ENCODE results near the gene KRTAP12-3.
"Not testable (repeated sequence)": the region's sequence is repeated elsewhere in the genome, so short reads cannot be mapped to it uniquely, and the experiment has no call there.

KRTAP12-3 gene

GRCh38 chr21:44626673-44627143 lies 31.0 kb upstream of the KRTAP12-3 start, which contains the start of gene KRTAP10-9:
KRTAP10-9 (plus strand) TSS chr21:44627093; CDS start chr21:44627172, 79 bp downstream.
- no peak for TF ChIP-seq POLR2AphosphoS5 (IDR thresholded peaks at IDR 0.05; ENCODE audit: low read depth)
- no peak for TF ChIP-seq GABPA (IDR thresholded peaks at IDR 0.05; ENCODE audit: low read depth)
- Histone ChIP-seq H3K27ac (replicated peaks) (no peak within 1 kb of the TSS), H3K4me3 (replicated peaks; ENCODE audit: insufficient read depth, low read length) (no peak within 1 kb of the TSS), H3K27me3 (ENCODE audit: insufficient read depth, poor library complexity, severe bottlenecking) (no peaks in the 10 kb centered on the region)
- DNase-seq (ENCODE audit: low read depth in 1 of 2, low spot score in 1 of 2) = no peak

DNA sequence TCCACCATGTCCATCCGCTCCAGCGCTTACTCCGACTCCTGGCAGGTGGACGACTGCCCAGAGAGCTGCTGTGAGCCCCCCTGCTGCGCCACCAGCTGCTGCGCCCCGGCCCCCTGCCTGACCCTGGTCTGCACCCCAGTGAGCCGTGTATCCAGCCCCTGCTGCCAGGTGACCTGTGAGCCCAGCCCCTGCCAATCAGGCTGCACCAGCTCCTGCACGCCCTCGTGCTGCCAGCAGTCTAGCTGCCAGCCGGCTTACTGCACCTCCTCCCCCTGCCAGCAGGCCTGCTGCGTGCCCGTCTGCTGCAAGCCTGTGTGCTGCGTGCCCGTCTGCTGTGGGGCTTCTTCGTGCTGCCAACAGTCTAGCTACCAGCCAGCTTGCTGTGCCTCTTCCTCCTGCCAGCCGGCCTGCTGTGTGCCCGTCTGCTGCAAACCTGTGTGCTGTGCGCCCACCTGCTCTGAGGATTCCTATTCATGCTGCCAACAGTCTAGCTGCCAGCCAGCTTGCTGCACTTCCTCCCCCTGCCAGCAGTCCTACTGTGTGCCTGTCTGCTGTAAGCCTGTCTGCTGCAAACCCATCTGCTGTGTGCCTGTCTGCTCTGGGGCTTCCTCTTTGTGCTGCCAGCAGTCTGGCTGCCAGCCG lies 30.4 kb upstream of the KRTAP12-3 start:
- not testable (repeated sequence) for H3K27ac ChIP-seq (replicated peaks); H3K4me3 ChIP-seq (replicated peaks; ENCODE audit: insufficient read depth, low read length); H3K27me3 ChIP-seq (ENCODE audit: insufficient read depth, poor library complexity, severe bottlenecking); DNase-seq (ENCODE audit: low read depth in 1 of 2, low spot score in 1 of 2)

GRCh38 chr21:44627831-44628233 lies 29.9 kb upstream of the KRTAP12-3 start:
- H3K27ac ChIP-seq (replicated peaks); DNase-seq (ENCODE audit: low read depth in 1 of 2, low spot score in 1 of 2); H3K4me3 ChIP-seq (replicated peaks; ENCODE audit: insufficient read depth, low read length); H3K27me3 ChIP-seq (ENCODE audit: insufficient read depth, poor library complexity, severe bottlenecking): not testable (repeated sequence)

DNA sequence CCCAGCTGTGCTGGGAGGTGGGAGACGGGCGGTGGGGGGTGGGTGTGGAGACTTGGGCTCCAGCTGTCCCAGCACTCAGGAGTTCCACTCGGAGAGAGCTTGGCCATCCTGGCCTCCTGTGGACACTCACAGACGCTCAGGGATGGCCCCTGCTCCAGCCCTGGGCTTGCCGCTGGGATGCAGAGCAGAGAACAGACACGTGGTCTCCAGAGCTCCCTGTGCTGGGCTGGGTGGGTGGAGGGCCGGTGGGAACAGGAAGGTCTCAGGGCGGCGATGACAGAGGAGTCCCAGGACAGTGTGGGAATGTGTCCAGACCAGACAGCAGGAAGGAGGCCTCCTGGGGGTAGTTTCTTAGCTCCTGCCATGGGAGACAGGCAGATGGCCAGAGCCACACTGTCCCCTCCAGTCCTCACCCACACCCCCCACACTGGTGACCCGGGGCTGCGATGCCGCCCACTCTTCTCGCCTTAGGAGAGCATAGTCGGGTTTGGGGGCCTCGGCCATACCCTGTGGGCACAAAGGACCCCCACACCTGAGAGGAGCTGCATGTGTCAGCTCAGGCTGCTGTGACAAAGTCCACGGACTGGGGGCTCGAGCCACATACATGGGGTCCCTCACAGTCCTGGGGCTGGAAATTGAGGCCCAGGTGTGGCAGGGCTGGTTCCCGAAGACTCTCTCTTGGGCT lies 28.9 kb upstream of the KRTAP12-3 start:
- H3K27ac ChIP-seq (replicated peaks) = no peak overlapping the region
- DNase-seq (ENCODE audit: low read depth in 1 of 2, low spot score in 1 of 2) = no peak
- TF ChIP-seq, protein P1, sequence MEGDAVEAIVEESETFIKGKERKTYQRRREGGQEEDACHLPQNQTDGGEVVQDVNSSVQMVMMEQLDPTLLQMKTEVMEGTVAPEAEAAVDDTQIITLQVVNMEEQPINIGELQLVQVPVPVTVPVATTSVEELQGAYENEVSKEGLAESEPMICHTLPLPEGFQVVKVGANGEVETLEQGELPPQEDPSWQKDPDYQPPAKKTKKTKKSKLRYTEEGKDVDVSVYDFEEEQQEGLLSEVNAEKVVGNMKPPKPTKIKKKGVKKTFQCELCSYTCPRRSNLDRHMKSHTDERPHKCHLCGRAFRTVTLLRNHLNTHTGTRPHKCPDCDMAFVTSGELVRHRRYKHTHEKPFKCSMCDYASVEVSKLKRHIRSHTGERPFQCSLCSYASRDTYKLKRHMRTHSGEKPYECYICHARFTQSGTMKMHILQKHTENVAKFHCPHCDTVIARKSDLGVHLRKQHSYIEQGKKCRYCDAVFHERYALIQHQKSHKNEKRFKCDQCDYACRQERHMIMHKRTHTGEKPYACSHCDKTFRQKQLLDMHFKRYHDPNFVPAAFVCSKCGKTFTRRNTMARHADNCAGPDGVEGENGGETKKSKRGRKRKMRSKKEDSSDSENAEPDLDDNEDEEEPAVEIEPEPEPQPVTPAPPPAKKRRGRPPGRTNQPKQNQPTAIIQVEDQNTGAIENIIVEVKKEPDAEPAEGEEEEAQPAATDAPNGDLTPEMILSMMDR (IDR thresholded peaks at IDR 0.05; ENCODE audit: insufficient read depth, low read length) = no peak
- no peak for TF ChIP-seq GABPA (IDR thresholded peaks at IDR 0.05; ENCODE audit: low read depth)
- H3K27me3 ChIP-seq (ENCODE audit: insufficient read depth, poor library complexity, severe bottlenecking) = no peaks in the 10 kb centered on the region
- H3K4me3 ChIP-seq (replicated peaks; ENCODE audit: insufficient read depth, low read length) = no peak overlapping the region

- no peaks in the 10 kb centered on the region for H3K27me3 ChIP-seq (ENCODE audit: insufficient read depth, poor library complexity, severe bottlenecking)
- DNase-seq (ENCODE audit: low read depth in 1 of 2, low spot score in 1 of 2) = no peak
- TF ChIP-seq SPI1 (IDR thresholded peaks at IDR 0.05; ENCODE audit: borderline replicate concordance, low read depth) = no peak
- TF ChIP-seq REST (IDR thresholded peaks at IDR 0.05; ENCODE audit: insufficient replicate concordance, low read depth) = no peak
- TF ChIP-seq, protein P1 (IDR thresholded peaks at IDR 0.05; ENCODE audit: insufficient read depth, low read length) = no peak
- TF ChIP-seq GABPA (IDR thresholded peaks at IDR 0.05; ENCODE audit: low read depth) = no peak
- TF ChIP-seq POLR2AphosphoS5 (IDR thresholded peaks at IDR 0.05; ENCODE audit: low read depth) = no peak
- no peak overlapping the region for H3K27ac ChIP-seq (replicated peaks)
- no peak overlapping the region for H3K4me3 ChIP-seq (replicated peaks; ENCODE audit: insufficient read depth, low read length)
These were observed 27.3 kb upstream of the KRTAP12-3 start for GRCh38 chr21:44630440-44630839.

DNA sequence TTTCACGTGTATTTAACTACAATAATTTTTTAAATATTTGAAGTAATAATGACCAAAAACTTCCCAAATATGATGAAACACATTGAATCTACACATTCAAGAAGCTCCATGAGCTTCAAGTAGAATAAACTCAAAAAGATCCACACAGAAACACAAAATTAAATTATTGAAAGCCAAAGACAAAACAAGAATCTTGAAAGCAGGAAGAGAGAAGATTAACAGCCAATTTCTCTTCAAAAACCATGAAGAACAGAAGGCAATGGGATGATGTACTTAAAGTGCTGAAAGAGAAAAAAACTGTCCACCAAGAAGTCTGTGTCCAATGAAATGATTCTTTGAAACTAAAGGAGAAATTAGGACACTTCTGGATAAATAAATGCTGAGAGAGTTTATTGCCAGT lies 25.7 kb upstream of the KRTAP12-3 start:
- no peak overlapping the region for H3K4me3 ChIP-seq (replicated peaks; ENCODE audit: insufficient read depth, low read length)
- DNase-seq (ENCODE audit: low read depth in 1 of 2, low spot score in 1 of 2) = no peak
- H3K27ac ChIP-seq (replicated peaks) = no peak overlapping the region
- no peaks in the 10 kb centered on the region for H3K27me3 ChIP-seq (ENCODE audit: insufficient read depth, poor library complexity, severe bottlenecking)
- no peak for TF ChIP-seq GABPA (IDR thresholded peaks at IDR 0.05; ENCODE audit: low read depth)
- no peak for TF ChIP-seq REST (IDR thresholded peaks at IDR 0.05; ENCODE audit: insufficient replicate concordance, low read depth)
- no peak for TF ChIP-seq SPI1 (IDR thresholded peaks at IDR 0.05; ENCODE audit: borderline replicate concordance, low read depth)
- TF ChIP-seq, protein P1 (IDR thresholded peaks at IDR 0.05; ENCODE audit: insufficient read depth, low read length) = no peak
- no peak for TF ChIP-seq POLR2AphosphoS5 (IDR thresholded peaks at IDR 0.05; ENCODE audit: low read depth)

Data from HL-60 (cell line).